OCI-M2 (cell line): ENCODE measurements around the gene BMPR1A.
A peak's percentile ranks its signal among the peaks of the same experiment; 100 is the strongest.

Source experiments
- DNase-seq: peaks from one replicate; lab custom pipeline; 2025; ENCODE audit not compliant: unreplicated experiment; lab: John Stamatoyannopoulos, UW

BMPR1A gene

GRCh38 chr10:86756511-86757112, at the start of gene BMPR1A:
Gene BMPR1A (plus strand): TSS chr10:86756619. CDS start chr10:86876019, 119,400 bp downstream.
- no peak for DNase-seq

GRCh38 chr10:86706977-86707376, 49.4 kb upstream of the BMPR1A start:
- no peak for DNase-seq

DNA sequence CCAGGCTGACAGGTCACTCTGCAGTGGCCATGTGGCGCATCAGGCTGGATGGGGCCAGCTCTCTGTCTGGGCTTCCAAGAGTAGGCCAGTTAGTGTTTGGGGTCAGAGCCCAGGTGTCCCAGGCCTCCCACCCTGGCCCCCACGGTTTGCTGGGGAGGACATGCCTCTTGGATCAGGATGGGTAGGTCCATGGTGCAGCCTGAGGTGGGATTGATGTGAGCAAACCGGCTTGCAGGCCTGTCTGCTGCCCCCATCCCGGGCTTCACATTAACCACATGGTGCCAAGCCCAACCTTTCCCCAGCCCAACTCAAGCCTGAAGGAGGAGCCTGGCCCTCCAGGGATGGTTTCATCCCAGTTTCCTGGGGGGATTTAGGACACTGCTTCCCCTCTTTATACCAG, 48.9 kb upstream of the BMPR1A start:
- DNase-seq = no peak

GRCh38 chr10:86708068-86708782, 48.2 kb upstream of the BMPR1A start:
- no peak for DNase-seq

DNA sequence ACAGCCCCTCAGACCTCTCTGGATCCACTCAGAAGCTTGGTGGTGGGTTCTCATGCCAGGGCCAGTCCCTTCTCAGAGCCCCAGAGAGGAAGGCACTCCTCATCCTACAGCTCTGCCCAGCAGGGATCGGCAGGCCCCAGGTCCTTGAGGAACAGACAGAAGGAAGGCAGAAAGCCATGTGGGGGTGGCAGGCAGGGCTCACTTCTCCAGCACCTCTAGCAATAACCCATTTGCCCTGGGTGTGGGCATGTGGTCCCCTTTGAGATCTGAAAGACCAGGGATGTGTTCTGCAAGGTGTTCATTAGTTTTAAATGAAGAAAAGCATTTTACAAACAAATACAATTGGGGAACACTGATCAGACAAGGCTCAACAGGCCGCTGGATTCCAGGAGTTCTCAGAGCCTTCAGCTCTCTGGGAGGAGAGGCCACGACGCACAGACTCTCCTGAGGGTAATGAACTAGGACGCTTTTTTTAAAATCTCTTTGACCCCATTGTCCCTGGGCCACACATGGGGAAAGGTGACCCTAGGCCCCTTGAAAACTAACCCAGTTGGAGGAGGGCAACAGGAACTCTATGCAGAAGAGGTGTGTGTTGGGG, 47.5 kb upstream of the BMPR1A start:
- no peak for DNase-seq

- DNase-seq = no peak
These were observed 46.8 kb upstream of the BMPR1A start for GRCh38 chr10:86709396-86710185.

- peak; percentile 8 for DNase-seq
These were observed 45.4 kb upstream of the BMPR1A start for GRCh38 chr10:86710987-86711512.

DNA sequence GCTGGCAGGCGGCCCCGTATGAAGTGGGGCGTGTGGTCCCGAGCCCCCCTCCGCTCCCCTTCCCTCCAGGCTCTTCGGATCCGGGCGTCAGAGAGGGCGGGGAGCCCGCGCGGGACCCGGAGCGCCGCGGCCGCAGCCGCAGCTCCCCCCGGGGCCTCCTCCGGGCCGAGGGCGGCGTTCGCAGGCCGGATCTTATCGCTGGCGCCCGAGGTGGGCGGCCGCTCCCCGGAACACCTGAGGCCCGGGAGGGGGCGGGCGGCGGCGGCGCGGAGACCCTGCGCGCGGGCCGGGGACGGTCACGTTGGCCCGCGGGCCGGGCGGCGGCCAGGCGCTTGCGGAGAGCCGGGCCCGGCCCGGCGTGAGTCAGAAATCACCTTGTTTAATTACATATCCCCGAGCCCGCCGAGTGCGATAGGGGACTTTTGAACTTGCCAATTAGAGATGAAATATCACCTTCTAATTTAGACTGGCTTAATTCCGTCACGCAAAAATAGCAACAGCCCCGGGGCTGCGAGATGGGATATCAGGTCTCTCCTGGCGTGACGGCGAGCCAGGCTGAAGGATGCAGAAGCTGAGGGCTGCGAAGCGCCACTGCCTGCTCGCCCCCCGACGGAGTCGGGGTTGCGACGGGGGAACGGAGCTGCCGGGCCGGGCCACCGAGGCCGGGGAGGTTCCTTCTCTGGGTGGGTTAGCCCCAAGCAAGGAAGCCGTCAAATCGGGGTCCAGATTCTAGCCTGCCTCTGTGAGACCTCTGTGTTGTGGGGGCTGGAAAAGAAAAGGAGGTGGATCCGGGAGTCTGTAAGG, 44.7 kb upstream of the BMPR1A start:
- no peak for DNase-seq

GRCh38 chr10:86712317-86712707, 44.1 kb upstream of the BMPR1A start:
- DNase-seq = no peak

- DNase-seq = no peak
These were observed 41.1 kb upstream of the BMPR1A start for GRCh38 chr10:86715156-86715795.

DNA sequence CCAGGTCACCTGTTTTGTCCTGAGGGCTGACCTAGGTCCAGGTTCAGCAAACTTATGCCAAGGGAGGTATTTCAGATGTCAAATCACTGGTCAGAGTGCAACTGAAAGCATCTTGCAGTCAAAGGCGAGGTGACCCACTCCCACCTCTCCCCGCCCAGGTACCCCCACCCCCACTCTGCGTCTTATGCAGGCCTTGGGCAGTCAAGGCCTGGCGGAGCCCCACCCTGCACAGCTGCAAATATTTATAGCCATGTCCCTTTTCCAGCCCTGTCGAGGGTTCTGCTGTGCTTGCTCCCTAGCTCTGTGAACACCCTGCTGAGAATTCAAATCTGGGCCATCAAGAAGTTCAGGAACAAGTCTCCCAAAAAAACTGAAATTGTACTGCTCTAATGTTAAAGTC, 40.6 kb upstream of the BMPR1A start:
- no peak for DNase-seq

- no peak for DNase-seq
These were observed 40.0 kb upstream of the BMPR1A start for GRCh38 chr10:86716466-86716865.

DNA sequence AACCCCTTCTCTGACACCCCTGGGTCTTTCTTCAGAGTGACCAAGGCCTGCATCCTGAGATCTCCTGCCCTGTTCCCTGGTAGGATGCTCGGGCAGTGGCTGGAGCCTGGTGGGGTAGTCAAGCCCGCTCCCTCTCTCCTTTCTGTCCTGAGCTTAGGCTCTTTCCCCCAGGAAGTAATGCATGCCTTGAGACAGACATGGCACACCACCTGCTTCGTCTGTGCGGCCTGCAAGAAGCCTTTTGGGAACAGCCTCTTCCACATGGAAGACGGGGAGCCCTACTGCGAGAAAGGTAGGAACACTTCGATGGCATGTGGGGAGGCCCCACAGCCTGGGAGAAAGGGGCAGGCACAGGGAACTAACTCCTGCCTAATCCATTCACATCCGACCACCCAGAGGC, 37.9 kb upstream of the BMPR1A start:
- no peak for DNase-seq

DNA sequence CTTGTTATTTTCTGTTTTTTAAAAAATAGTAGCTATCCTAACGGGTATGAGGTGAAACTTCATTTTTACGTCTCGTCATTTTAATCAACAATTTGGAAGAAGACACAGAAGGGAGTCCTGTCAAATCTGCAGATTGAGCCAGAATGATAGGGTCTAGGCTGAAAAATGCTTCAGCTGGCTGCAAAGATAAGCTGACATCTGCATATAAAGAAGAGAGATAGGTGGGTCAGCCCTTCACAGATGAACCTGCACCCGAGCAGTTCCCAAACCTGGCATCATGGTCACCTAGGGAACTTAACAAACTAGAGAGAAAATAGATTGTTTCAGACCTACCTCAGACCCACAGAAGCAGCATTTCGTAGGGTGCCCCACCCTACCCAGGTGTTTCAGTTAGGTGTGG, 35.2 kb upstream of the BMPR1A start:
- DNase-seq = no peak

DNA sequence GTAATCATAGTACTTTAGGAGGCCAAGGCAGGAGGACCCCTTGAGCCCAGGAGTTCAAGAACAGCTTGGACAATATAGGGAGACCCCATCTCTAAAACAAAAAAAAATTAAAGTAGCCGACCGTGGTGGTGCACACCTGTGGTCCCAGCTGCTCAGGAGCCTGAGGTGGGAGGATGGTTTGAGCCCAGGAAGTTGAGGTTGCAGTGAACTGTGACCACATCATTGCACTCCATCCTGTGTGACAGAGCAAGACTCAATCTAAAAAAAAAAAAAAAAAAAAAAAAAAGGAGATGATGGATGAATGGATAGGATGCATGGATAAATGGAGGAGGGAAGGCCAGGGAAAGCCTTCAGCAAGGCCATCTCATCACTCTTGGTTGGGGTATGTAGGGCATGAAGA, 33.4 kb upstream of the BMPR1A start:
- no peak for DNase-seq

DNA sequence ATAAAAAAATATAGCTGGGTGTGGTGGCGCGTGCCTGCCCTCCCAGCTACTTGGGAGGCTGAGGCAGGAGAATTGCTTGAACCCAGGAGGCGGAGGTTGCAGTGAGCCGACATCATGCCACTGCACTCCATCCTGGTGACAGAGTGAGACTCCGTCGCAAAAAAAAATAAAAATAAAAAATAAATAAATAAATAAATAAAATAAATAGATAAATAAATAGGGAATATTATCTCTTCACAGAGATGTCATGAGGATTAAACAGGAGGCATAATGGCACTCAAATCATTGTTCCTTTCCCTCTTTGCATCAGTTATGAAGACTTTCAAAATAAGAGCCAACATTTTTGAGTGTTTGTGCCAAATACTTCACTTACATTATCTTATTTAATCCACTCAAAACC, 32.0 kb upstream of the BMPR1A start:
- DNase-seq = no peak

DNA sequence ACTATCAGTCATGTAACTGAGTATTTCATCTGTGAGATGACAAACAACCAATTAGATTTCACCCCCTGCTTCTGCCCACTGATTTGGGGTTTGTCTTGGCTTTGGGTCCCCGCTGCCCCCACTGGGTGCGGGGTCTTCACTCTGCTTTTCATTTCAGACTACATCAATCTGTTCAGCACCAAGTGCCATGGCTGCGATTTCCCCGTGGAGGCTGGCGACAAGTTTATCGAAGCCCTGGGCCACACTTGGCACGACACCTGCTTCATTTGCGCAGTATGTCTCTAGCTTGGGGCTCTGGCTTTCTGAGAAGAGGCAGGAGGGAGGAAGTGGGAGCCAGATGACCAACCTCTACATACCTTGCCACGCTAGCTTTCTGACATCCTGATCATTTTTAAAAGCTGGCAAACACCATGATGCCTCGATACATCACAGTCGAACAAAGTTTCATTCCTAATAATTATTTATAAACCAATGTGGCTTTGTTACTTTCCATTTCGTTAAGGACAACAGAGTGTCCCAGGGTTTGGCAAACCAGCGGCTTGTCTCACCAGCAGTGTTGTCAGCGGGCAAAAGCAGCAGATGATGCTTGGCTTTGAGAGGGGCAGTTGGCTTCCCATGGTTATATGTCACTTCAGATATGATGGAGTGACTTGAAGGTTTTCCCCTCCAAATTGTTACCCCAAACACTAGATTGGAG, 30.3 kb upstream of the BMPR1A start:
- no peak for DNase-seq

DNA sequence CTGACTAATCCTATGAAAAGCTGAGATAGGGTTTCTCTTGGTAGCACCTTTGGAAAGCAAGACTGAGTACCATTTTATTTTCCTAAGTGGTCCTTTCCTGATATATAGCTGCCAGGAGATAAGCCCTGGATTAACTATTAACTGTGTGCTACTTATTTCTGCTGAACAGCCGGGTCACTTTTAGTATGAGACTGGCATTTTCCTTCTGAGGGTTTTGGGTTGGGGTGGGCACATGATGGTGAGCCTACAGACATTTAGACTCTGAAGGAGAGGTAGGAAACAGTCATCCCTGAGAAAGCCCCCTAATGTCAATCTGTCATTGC, 29.8 kb upstream of the BMPR1A start:
- no peak for DNase-seq

GRCh38 chr10:86727470-86727869, 28.9 kb upstream of the BMPR1A start:
- no peak for DNase-seq

DNA sequence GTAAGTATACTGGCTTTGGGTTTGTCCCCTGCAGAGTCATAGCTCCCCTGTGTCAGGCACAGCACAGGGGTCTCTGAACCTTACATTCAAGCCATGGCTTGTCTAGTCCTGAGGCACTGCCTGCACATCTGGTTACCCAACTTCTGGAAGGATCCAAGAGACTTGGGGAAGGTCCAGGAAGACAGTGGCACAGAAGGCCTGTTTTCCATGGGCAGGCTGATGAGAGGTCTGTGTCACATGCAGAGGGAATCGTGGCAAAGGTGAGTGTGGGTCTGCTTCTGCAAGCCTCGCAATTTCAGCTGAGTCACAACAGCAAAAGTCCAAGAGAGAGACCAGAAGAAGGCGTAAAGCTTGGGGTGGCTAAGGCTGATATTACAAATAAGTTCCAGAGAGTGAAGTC, 28.4 kb upstream of the BMPR1A start:
- no peak for DNase-seq
